Suprapubic skin (tissue), 4 donors: Measurements from ENCODE around the gene LPCAT4.

ENCODE experiments used
- CTCF ChIP-seq, 2 donors: fragments of 200-600 bp in 1 of 2; fragments of 450-650 bp in 1 of 2; sonication (generic) in 1 of 2; IDR thresholded peaks; one replicate each; pipeline ENCODE4 v1.5.1; 2016 to 2019; ENCODE audit warnings: antibody characterized with exemption in 2 of 2, mild to moderate bottlenecking in 1 of 2, moderate library complexity in 1 of 2
- EP300 ChIP-seq: sonication (generic); formaldehyde crosslinking; IDR thresholded peaks from one replicate; pipeline ENCODE4 v1.6.1; 2017; ENCODE audit warnings: antibody characterized with exemption
- POLR2A ChIP-seq, 2 donors: fragments of 450-650 bp; IDR thresholded peaks; one replicate each; pipeline ENCODE4 v1.6.1; 2017; ENCODE audit warnings: antibody characterized with exemption in 2 of 2, mild to moderate bottlenecking in 2 of 2, moderate library complexity in 2 of 2
- POLR2AphosphoS5 ChIP-seq, 3 donors: sonication (generic); formaldehyde crosslinking; IDR thresholded peaks; one replicate each; pipeline ENCODE4 v1.6.1; 2017; ENCODE audit warnings: antibody characterized with exemption in 3 of 3

DNA sequence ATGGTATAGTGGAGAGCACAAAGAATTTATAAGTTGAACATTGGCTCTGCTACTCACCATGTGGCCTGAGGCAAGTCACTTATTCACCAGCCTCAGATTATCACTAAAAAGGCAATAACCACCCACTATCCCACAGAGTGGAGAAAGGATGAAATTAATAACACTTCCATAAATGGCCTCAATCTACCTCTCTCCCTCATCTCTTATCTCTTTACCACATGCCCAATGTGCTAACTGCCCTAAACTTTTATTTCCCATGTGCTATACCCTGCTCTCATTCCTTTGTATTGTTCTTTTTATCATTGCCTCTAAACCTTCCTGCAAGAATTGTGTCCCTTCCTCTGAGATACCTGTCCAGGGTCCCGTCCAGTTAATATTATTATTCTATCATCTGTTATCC is 55.4 kb downstream of the LPCAT4 start:
- no peak for TF ChIP-seq CTCF (IDR thresholded peaks at IDR 0.05)
- TF ChIP-seq POLR2A (IDR thresholded peaks at IDR 0.05), result no peak
- no peak for TF ChIP-seq POLR2AphosphoS5 (IDR thresholded peaks at IDR 0.05)
- no peak for TF ChIP-seq EP300
